ENCODE data around the gene RELT. TPM values are rescaled to one million over a fixed set of nuclear protein-coding genes. Genes with fewer than 3 reads are reported as not detected.
A peak's percentile ranks its signal among the peaks of the same experiment; 100 is the strongest.

RELT gene
- total RNA-seq, 2 experiments from 2014 or later, result 21.5 to 30.8 TPM

- Histone ChIP-seq H3K36me3 (ENCODE audit: insufficient read depth, low read length) (no peaks in the 10 kb centered on the region), H3K27ac (ENCODE audit: low read depth, low read length, poor library complexity, severe bottlenecking) (no peak overlapping the region), H3K9me2 (ENCODE audit: insufficient read depth, low read length) (no peaks in the 10 kb centered on the region), H3K9me3 (ENCODE audit: low read length) (no peaks in the 10 kb centered on the region), H3K4me2 (ENCODE audit: low read length) (0 out of 2 replicates have a peak overlapping the region, but pooled peaks have one; percentile 4), H2AFZ (ENCODE audit: low read length) (peak overlapping the region; percentile 63; the same call in 1 of the 2 replicates), H4K20me1 (ENCODE audit: insufficient read depth, low read length) (no peaks in the 10 kb centered on the region), H3K4me1 (ENCODE audit: insufficient read depth, low read length, poor library complexity, severe bottlenecking) (peaks cover 13% of the 10 kb centered on the region), H3K4me3 (ENCODE audit: low read depth, low read length, poor library complexity, severe bottlenecking) (no peak overlapping the region), H3K79me2 (ENCODE audit: insufficient read depth, low read depth, low read length) (no peaks in the 10 kb centered on the region)
- no peak for TF ChIP-seq EZH2phosphoT487 (IDR thresholded peaks at IDR 0.05; ENCODE audit: borderline replicate concordance, low read depth, low read length)
- no peak for TF ChIP-seq CTCF (conservative IDR thresholded peaks at IDR 0.05; ENCODE audit: low read length)
- POLR2A ChIA-PET, result interaction anchor here (0.6 to 0.9 kb wide), 4 partner anchors 20 to 1164 kb away, joined by 3 to 5 read pairs (median 3); no protein-coding TSS in a partner anchor
- no TSS peak for BruUV-seq (replicated peaks)
- CTCF ChIA-PET (ENCODE audit: unreplicated experiment), result interaction anchor here (0.6 to 2.2 kb wide), 4 partner anchors 18 to 89 kb away, joined by 3 to 17 read pairs (median 6); no protein-coding TSS in a partner anchor
- peak; percentile 36 for DNase-seq (ENCODE audit: low spot score)
- intact Hi-C loops (cut with micrococcal nuclease; ENCODE audit: unreplicated experiment), result loop anchor here (1.0 kb wide), 2 partner anchors 27 to 39 kb away; no protein-coding TSS in a partner anchor
These were observed 41.6 kb upstream of the RELT start for GRCh38 chr11:73334384-73335203.

- Histone ChIP-seq H3K27ac (ENCODE audit: low read depth, low read length, poor library complexity, severe bottlenecking) (no peak overlapping the region), H3K79me2 (ENCODE audit: insufficient read depth, low read depth, low read length) (no peaks in the 10 kb centered on the region), H3K4me1 (ENCODE audit: insufficient read depth, low read length, poor library complexity, severe bottlenecking) (peaks cover 13% of the 10 kb centered on the region), H3K9me2 (ENCODE audit: insufficient read depth, low read length) (no peaks in the 10 kb centered on the region), H2AFZ (ENCODE audit: low read length) (peak overlapping the region; percentile 63; the same call in 1 of the 2 replicates), H4K20me1 (ENCODE audit: insufficient read depth, low read length) (no peaks in the 10 kb centered on the region), H3K9me3 (ENCODE audit: low read length) (no peaks in the 10 kb centered on the region), H3K36me3 (ENCODE audit: insufficient read depth, low read length) (no peaks in the 10 kb centered on the region), H3K4me2 (ENCODE audit: low read length) (0 out of 2 replicates have a peak overlapping the region, but pooled peaks have one; percentile 4), H3K4me3 (ENCODE audit: low read depth, low read length, poor library complexity, severe bottlenecking) (no peak overlapping the region)
- peak; percentile 77 for DNase-seq (ENCODE audit: low spot score)
- ChIA-PET CTCF (ENCODE audit: unreplicated experiment) (interaction anchor here (0.6 to 2.2 kb wide), 8 partner anchors 17 to 88 kb away, joined by 3 to 17 read pairs (median 4); no protein-coding TSS in a partner anchor), POLR2A (interaction anchor here (0.6 to 0.9 kb wide), 4 partner anchors 21 to 1165 kb away, joined by 3 to 5 read pairs (median 3); no protein-coding TSS in a partner anchor)
- TF ChIP-seq EZH2phosphoT487 (IDR thresholded peaks at IDR 0.05; ENCODE audit: borderline replicate concordance, low read depth, low read length), result no peak
- TF ChIP-seq CTCF (conservative IDR thresholded peaks at IDR 0.05; ENCODE audit: low read length), result peak; percentile 99
- BruUV-seq (replicated peaks), result no TSS peak
- intact Hi-C loops (cut with micrococcal nuclease; ENCODE audit: unreplicated experiment), result loop anchor here (1.0 kb wide), 2 partner anchors 28 to 40 kb away; no protein-coding TSS in a partner anchor
These were observed 40.8 kb upstream of the RELT start for GRCh38 chr11:73335204-73335923.
